ENCODE results near the gene GLE1.
A peak's percentile ranks its signal among the peaks of the same experiment; 100 is the strongest.
"Not testable (repeated sequence)": the region's sequence is repeated elsewhere in the genome, so short reads cannot be mapped to it uniquely, and the experiment has no call there.

GLE1 gene

GRCh38 chr9:128498911-128499310 is 5.6 kb upstream of the GLE1 start:
- Histone ChIP-seq H3K27ac (ENCODE audit: low read depth, low read length) (no peak overlapping the region), H4K8ac (ENCODE audit: low read depth, low read length) (no peak overlapping the region), H3K4me2 (ENCODE audit: low read length) (no peak overlapping the region), H2BK120ac (ENCODE audit: low read depth, low read length) (no peak overlapping the region), H3K4me1 (ENCODE audit: control insufficient read depth, low read depth, low read length) (no peaks in the 10 kb centered on the region), H2AK5ac (ENCODE audit: low read length) (no peak overlapping the region), H3K27me3 (ENCODE audit: insufficient read depth, low read length, poor library complexity) (no peaks in the 10 kb centered on the region), H2BK5ac (ENCODE audit: low read length) (no peak overlapping the region), H3K23ac (ENCODE audit: low read length) (no peak overlapping the region), H3K9ac (ENCODE audit: low read length) (no peak overlapping the region), H3K4ac (ENCODE audit: low read depth, low read length) (no peak overlapping the region), H4K5ac (ENCODE audit: low read length) (no peak overlapping the region), H3K56ac (ENCODE audit: low read length) (no peak overlapping the region), H2BK15ac (replicated peaks; ENCODE audit: low read depth) (no peak overlapping the region), H3K18ac (ENCODE audit: low read length) (no peak overlapping the region), H3K79me2 (ENCODE audit: control insufficient read depth, insufficient read depth, low read length) (no peaks in the 10 kb centered on the region), H3K79me1 (ENCODE audit: low read length) (no peaks in the 10 kb centered on the region), H3K36me3 (ENCODE audit: control insufficient read depth, insufficient read depth, low read length) (peaks cover 23% of the 10 kb centered on the region), H3K4me3 (ENCODE audit: low read length) (no peak overlapping the region)
- WGBS (ENCODE audit: extremely low coverage, insufficient coverage, low lambda C conversion rate) = no CpG with 5 or more reads among the region's 9 CpGs
- no peak for DNase-seq

GRCh38 chr9:128499920-128500319 is 4.6 kb upstream of the GLE1 start:
- Histone ChIP-seq H2BK5ac (ENCODE audit: low read length) (no peak overlapping the region), H3K27ac (ENCODE audit: low read depth, low read length) (no peak overlapping the region), H3K4me2 (ENCODE audit: low read length) (no peak overlapping the region), H4K8ac (ENCODE audit: low read depth, low read length) (no peak overlapping the region), H3K9ac (ENCODE audit: low read length) (no peak overlapping the region), H3K4me1 (ENCODE audit: control insufficient read depth, low read depth, low read length) (no peaks in the 10 kb centered on the region), H3K79me1 (ENCODE audit: low read length) (no peaks in the 10 kb centered on the region), H4K5ac (ENCODE audit: low read length) (no peak overlapping the region), H3K56ac (ENCODE audit: low read length) (no peak overlapping the region), H3K4ac (ENCODE audit: low read depth, low read length) (no peak overlapping the region), H3K4me3 (ENCODE audit: low read length) (no peak overlapping the region), H2AK5ac (ENCODE audit: low read length) (no peak overlapping the region), H2BK15ac (replicated peaks; ENCODE audit: low read depth) (no peak overlapping the region), H3K36me3 (ENCODE audit: control insufficient read depth, insufficient read depth, low read length) (peaks cover 18% of the 10 kb centered on the region), H3K79me2 (ENCODE audit: control insufficient read depth, insufficient read depth, low read length) (no peaks in the 10 kb centered on the region), H2BK120ac (ENCODE audit: low read depth, low read length) (no peak overlapping the region), H3K18ac (ENCODE audit: low read length) (no peak overlapping the region), H3K27me3 (ENCODE audit: insufficient read depth, low read length, poor library complexity) (no peaks in the 10 kb centered on the region), H3K23ac (ENCODE audit: low read length) (no peak overlapping the region)
- WGBS (ENCODE audit: extremely low coverage, insufficient coverage, low lambda C conversion rate) = no CpG with 5 or more reads among the region's 15 CpGs
- no peak for DNase-seq

GRCh38 chr9:128503415-128503825 is 1.1 kb upstream of the GLE1 start:
- not testable (repeated sequence) for H3K4me1 ChIP-seq (ENCODE audit: control insufficient read depth, low read depth, low read length); H3K79me2 ChIP-seq (ENCODE audit: control insufficient read depth, insufficient read depth, low read length); H3K27me3 ChIP-seq (ENCODE audit: insufficient read depth, low read length, poor library complexity); H2BK5ac ChIP-seq (ENCODE audit: low read length); H4K5ac ChIP-seq (ENCODE audit: low read length); H3K4ac ChIP-seq (ENCODE audit: low read depth, low read length); H4K8ac ChIP-seq (ENCODE audit: low read depth, low read length); DNase-seq; H3K27ac ChIP-seq (ENCODE audit: low read depth, low read length); H3K23ac ChIP-seq (ENCODE audit: low read length); H3K36me3 ChIP-seq (ENCODE audit: control insufficient read depth, insufficient read depth, low read length); H3K56ac ChIP-seq (ENCODE audit: low read length); H2BK120ac ChIP-seq (ENCODE audit: low read depth, low read length); H2AK5ac ChIP-seq (ENCODE audit: low read length); H3K9ac ChIP-seq (ENCODE audit: low read length); H3K79me1 ChIP-seq (ENCODE audit: low read length); H3K18ac ChIP-seq (ENCODE audit: low read length); H3K4me3 ChIP-seq (ENCODE audit: low read length); H2BK15ac ChIP-seq (replicated peaks; ENCODE audit: low read depth); H3K4me2 ChIP-seq (ENCODE audit: low read length)
- no CpG with 5 or more reads among the region's 14 CpGs for WGBS (ENCODE audit: extremely low coverage, insufficient coverage, low lambda C conversion rate)

- H3K18ac ChIP-seq (ENCODE audit: low read length) = no peak overlapping the region
- H2BK5ac ChIP-seq (ENCODE audit: low read length) = no peak overlapping the region
- no peak overlapping the region for H3K23ac ChIP-seq (ENCODE audit: low read length)
- no peak overlapping the region for H2BK15ac ChIP-seq (replicated peaks; ENCODE audit: low read depth)
- no peak overlapping the region for H2AK5ac ChIP-seq (ENCODE audit: low read length)
- H3K79me1 ChIP-seq (ENCODE audit: low read length) = peaks cover 2% of the 10 kb centered on the region
- peak overlapping the region; percentile 76 for H3K56ac ChIP-seq (ENCODE audit: low read length)
- no peak overlapping the region for H4K5ac ChIP-seq (ENCODE audit: low read length)
- no peak overlapping the region for H3K4me2 ChIP-seq (ENCODE audit: low read length)
- H3K27me3 ChIP-seq (ENCODE audit: insufficient read depth, low read length, poor library complexity) = no peaks in the 10 kb centered on the region
- peaks cover 1% of the 10 kb centered on the region for H3K36me3 ChIP-seq (ENCODE audit: control insufficient read depth, insufficient read depth, low read length)
- no peaks in the 10 kb centered on the region for H3K4me1 ChIP-seq (ENCODE audit: control insufficient read depth, low read depth, low read length)
- H3K4ac ChIP-seq (ENCODE audit: low read depth, low read length) = no peak overlapping the region
- no peak overlapping the region for H3K4me3 ChIP-seq (ENCODE audit: low read length)
- no peak overlapping the region for H4K8ac ChIP-seq (ENCODE audit: low read depth, low read length)
- H3K9ac ChIP-seq (ENCODE audit: low read length) = peak overlapping the region; percentile 84
- no peak for DNase-seq
- H2BK120ac ChIP-seq (ENCODE audit: low read depth, low read length) = no peak overlapping the region
- no peaks in the 10 kb centered on the region for H3K79me2 ChIP-seq (ENCODE audit: control insufficient read depth, insufficient read depth, low read length)
- H3K27ac ChIP-seq (ENCODE audit: low read depth, low read length) = no peak overlapping the region
- no CpG with 5 or more reads among the region's 11 CpGs for WGBS (ENCODE audit: extremely low coverage, insufficient coverage, low lambda C conversion rate)
Measured at GRCh38 chr9:128503870-128504269, 649 bp upstream of the GLE1 start.

- no CpG with 5 or more reads among the region's 6 CpGs for WGBS (ENCODE audit: extremely low coverage, insufficient coverage, low lambda C conversion rate)
- Histone ChIP-seq H2AK5ac (ENCODE audit: low read length) (no peak overlapping the region), H3K4me3 (ENCODE audit: low read length) (no peak overlapping the region), H3K23ac (ENCODE audit: low read length) (no peak overlapping the region), H3K4me2 (ENCODE audit: low read length) (peak overlapping the region; percentile 78), H2BK5ac (ENCODE audit: low read length) (no peak overlapping the region), H2BK15ac (replicated peaks; ENCODE audit: low read depth) (no peak overlapping the region), H3K9ac (ENCODE audit: low read length) (peak overlapping the region; percentile 91), H3K27ac (ENCODE audit: low read depth, low read length) (no peak overlapping the region), H3K79me1 (ENCODE audit: low read length) (peaks cover 2% of the 10 kb centered on the region), H3K36me3 (ENCODE audit: control insufficient read depth, insufficient read depth, low read length) (no peaks in the 10 kb centered on the region), H3K27me3 (ENCODE audit: insufficient read depth, low read length, poor library complexity) (no peaks in the 10 kb centered on the region), H4K8ac (ENCODE audit: low read depth, low read length) (no peak overlapping the region), H3K4me1 (ENCODE audit: control insufficient read depth, low read depth, low read length) (no peaks in the 10 kb centered on the region), H3K79me2 (ENCODE audit: control insufficient read depth, insufficient read depth, low read length) (no peaks in the 10 kb centered on the region), H2BK120ac (ENCODE audit: low read depth, low read length) (no peak overlapping the region), H3K56ac (ENCODE audit: low read length) (peak overlapping the region; percentile 95), H3K18ac (ENCODE audit: low read length) (no peak overlapping the region), H4K5ac (ENCODE audit: low read length) (no peak overlapping the region), H3K4ac (ENCODE audit: low read depth, low read length) (no peak overlapping the region)
- DNase-seq = peak; percentile 69
Measured at GRCh38 chr9:128505414-128505765, 871 bp downstream of the GLE1 start.

GRCh38 chr9:128505906-128506305 is 1.4 kb downstream of the GLE1 start:
- H3K79me1 ChIP-seq (ENCODE audit: low read length); DNase-seq; H2BK120ac ChIP-seq (ENCODE audit: low read depth, low read length); H2AK5ac ChIP-seq (ENCODE audit: low read length); H3K27ac ChIP-seq (ENCODE audit: low read depth, low read length); H3K23ac ChIP-seq (ENCODE audit: low read length); H2BK15ac ChIP-seq (replicated peaks; ENCODE audit: low read depth); H2BK5ac ChIP-seq (ENCODE audit: low read length); H3K4me1 ChIP-seq (ENCODE audit: control insufficient read depth, low read depth, low read length); H4K5ac ChIP-seq (ENCODE audit: low read length); H3K4me3 ChIP-seq (ENCODE audit: low read length); H3K56ac ChIP-seq (ENCODE audit: low read length); H3K9ac ChIP-seq (ENCODE audit: low read length); H3K79me2 ChIP-seq (ENCODE audit: control insufficient read depth, insufficient read depth, low read length); H3K18ac ChIP-seq (ENCODE audit: low read length); H4K8ac ChIP-seq (ENCODE audit: low read depth, low read length); H3K4me2 ChIP-seq (ENCODE audit: low read length); H3K4ac ChIP-seq (ENCODE audit: low read depth, low read length); H3K36me3 ChIP-seq (ENCODE audit: control insufficient read depth, insufficient read depth, low read length); H3K27me3 ChIP-seq (ENCODE audit: insufficient read depth, low read length, poor library complexity): not testable (repeated sequence)
- no CpG with 5 or more reads among the region's 12 CpGs for WGBS (ENCODE audit: extremely low coverage, insufficient coverage, low lambda C conversion rate)
